Measurements from ENCODE around the gene CACNG7.

Gene CACNG7

DNA sequence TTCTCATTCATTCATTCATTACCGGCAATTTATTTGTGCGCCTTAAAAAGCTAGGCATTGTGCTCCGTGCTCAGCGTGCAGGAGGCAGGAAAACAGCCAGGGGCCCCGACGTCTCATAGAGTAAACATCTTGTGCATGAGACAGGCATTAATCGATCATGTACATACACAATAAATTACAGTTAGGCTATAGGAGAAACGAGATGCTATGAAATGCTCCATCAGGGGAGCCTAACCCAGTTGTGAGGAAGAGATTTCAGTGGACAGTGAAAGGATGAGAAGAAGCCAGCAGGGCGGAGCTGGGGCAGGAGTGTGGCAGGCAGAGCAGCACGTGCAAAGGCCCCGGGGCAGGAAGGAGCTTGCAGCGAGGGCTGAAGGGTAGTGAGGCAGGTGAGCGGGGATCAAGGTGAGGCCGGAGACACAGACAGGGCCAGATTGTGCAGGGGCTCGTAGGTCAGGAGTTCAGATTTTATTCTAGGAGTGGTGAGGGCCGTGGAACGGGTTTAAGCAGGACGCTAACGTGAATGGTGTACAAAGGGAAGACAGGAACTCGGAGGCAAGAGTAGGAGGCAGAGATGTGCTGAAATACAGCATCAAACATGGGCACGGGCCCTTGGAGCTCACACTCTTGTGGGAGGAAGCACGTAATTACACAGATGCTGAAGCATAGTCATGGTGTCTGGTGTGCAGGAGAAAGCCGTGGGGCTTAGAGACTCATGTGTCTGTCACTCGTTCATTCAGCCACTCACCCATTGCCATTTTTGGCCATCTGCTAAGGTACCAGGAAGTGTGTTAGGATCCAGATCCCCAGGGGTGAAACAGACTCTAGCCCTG lies 74.6 kb downstream of the CACNG7 start:
- no peak for DNase-seq (ENCODE audit: low read depth)

DNA sequence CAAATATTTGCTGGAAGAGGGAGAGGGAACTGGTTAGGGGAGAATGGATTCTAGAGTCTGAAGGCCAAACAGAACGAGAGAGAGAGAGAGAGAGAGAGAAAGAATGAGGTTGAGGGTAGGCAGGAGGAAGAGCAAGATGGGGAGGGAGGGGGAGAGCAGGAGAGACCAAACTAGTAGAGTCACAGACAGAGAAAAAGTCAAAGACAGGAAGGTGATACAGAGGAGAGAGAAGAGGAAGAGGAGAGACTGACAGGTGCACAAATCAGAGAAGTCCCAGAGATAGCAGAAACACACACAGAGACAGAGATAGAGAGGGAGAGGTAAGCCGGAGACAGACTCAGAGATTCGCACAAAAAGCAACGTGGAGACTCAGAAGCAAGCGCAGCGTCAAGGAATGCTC lies 76.8 kb downstream of the CACNG7 start:
- DNase-seq (ENCODE audit: low read depth): no peak

DNA sequence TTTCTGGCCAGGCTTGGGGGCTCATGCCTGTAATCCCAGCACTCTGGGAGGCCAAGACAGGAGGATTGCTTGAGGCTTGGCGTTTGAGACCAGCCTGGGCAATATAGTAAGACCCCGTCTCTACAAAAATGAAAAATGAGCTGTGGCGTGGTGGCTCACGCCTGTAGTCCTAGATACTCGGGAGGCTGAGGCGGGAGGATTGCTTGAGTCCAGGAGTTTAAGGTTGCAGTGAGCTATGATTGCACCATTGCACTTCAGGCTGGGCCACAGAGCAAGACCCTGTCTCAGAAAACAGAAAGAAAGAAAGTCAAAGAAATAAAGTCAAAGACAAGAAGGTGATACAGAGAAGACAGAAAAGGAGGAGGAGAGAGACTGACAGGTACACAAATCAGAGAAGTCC lies 79.9 kb downstream of the CACNG7 start:
- no peak for DNase-seq (ENCODE audit: low read depth)

DNA sequence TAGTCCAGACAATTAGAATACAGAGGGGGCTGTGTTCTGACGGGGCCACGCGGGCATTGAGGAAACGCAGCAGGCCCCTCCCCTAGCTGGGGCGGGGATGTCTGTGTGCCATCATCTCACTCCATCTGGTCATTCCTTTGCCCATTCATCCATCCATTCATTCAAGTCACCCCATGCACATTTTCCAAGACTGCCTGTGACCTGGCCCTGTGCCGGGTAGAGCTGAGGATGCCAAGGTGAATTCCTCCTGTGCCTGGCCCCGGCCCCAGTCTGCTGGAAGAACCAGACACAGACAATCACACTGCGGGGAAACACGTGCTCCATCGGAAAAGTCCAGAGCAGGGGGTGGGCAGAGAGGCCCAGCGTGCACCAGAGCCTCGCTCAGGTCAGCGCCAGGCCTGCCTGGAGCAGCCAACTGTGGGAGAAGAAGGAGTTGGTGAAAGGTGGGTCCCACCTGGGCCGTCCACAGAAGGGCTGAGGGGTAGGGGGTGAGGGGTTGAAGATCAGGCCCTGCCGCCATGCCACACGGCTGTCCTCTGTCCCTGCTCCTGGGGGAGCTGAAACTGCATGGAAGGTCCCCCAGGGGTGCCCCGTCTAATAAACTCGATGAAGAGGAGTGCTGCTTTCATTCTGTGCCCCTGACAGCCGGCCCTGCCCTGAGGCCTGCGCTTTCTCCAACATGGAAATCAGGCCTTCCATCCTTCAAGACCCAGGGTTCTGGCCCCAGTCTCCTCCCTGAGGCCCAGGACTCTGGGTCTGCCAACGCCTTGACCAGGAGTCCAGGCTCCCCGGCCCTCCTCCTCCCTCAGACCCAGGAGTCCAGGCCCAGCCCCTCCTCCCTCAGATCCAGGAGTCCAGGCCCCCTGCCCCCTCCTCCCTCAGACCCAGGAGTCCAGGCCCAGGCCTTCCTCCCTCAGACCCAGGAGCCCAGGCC lies 80.8 kb downstream of the CACNG7 start:
- no peak for DNase-seq (ENCODE audit: low read depth)

DNA sequence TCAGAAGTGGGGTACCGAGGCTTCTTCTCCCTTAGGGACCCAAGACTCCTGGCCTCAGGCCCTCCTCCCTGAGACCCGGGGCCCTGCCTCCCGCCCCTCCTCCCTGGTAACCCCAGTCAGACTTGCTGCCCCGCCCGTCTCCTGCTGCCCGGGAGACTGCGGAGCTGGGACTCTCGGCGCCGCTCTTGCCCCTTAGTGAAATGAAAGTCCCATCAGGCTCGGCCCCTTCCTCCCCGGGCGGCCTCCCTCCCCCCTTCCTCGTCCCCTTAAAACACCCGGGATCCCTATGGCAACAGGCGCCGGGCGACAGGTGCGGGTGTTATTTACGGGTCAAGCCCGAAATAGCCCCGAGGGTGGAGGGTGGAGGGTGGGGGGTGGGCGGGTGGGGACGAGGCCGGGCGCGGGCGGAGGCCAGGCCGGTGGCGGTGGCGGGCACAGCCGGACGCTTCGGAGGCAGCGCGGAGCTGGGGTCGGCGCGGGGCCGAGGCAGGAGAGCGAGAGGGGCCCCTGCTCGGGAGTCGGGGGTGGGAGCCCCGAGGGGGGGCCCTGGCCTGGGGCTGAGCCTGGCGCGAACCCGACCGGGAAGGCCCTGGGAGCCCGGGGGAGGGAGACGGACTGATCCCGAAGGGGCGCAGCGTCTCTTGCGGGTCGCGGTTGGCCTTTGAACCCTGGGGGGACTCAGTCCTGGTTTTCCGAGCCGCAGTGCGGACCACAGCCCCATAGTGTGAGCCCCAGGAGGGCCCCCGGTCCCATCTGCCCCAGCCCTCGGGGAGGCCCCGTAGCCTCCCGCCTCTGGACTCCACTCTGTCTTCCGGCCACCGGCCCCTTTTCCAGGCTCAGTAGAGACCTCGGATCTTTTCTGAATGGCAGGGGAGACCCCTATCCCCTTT lies 82.4 kb downstream of the CACNG7 start, which contains the start of gene CACNG6:
TSS of gene CACNG6 (plus strand) at position 414 of the 890 bp plus-strand sequence. CDS start 1,241 bp downstream, outside the sequence.
- no peak for DNase-seq (ENCODE audit: low read depth)

DNA sequence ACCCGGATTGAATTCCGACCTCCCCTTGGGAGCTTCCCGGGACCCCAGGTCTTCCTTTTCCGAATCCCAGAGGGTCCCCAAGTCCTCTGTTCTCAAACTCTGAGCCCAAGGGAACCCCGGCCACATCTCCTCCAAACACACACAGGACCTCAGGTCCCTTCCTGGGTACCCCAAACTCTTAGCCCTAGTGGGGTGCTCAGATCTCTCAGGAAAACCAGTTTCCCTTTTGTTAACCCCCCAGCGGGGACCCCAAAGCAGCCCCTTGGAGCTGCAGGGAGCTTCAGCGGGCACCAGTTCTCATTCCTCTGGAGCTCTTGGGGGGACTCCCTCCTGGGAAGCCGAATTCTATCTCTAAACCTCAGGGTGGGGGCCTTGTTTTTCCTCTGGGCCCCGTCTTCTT lies 83.1 kb downstream of the CACNG7 start:
- no peak for DNase-seq (ENCODE audit: low read depth)

DNA sequence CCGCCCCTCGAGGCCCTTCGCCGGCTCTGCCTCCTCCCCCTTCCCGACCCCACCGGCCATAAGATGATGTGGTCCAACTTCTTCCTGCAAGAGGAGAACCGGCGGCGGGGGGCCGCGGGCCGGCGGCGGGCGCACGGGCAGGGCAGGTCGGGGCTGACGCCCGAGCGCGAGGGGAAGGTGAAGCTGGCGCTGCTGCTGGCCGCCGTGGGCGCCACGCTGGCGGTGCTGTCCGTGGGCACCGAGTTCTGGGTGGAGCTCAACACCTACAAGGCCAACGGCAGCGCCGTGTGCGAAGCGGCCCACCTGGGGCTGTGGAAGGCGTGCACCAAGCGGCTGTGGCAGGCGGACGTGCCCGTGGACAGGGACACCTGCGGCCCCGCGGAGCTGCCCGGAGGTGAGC lies 83.7 kb downstream of the CACNG7 start:
- no peak for DNase-seq (ENCODE audit: low read depth)

DNA sequence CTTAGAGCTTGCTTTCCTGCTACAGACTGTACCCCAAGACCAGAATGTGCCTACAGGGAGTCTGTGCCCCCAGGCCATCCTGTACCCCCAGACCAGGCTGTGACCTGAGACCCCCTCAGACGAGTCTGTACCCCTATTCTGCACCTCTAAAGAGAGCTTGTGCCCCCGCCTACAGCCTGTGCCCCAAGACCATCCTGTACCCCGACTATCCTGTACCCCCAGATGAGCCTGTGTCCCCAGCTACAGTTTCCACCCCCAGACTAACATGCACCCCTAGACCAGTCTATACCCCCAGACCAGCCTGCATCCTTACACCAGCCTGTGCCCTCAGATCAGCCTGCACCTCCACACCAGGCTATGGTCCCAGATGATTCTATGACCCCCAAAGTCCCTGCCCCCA lies 84.4 kb downstream of the CACNG7 start:
- no peak for DNase-seq (ENCODE audit: low read depth)

Data from stimulated activated CD8-positive, alpha-beta memory T cell treated with anti-CD3 and anti-CD28 coated beads, Interleukin-12 subunit alpha, Interleukin-12 subunit beta, amount 100 ng/mL, for 1 hour (primary cell).